Effector CD8-positive, alpha-beta T cell (primary cell): ENCODE data around the gene ARHGAP12.
"Not testable (repeated sequence)": the region's sequence is repeated elsewhere in the genome, so short reads cannot be mapped to it uniquely, and the experiment has no call there.

Experiments
- DNase-seq: peaks from one replicate; lab custom pipeline; 2025; lab: John Stamatoyannopoulos, UW

ARHGAP12 gene

DNA sequence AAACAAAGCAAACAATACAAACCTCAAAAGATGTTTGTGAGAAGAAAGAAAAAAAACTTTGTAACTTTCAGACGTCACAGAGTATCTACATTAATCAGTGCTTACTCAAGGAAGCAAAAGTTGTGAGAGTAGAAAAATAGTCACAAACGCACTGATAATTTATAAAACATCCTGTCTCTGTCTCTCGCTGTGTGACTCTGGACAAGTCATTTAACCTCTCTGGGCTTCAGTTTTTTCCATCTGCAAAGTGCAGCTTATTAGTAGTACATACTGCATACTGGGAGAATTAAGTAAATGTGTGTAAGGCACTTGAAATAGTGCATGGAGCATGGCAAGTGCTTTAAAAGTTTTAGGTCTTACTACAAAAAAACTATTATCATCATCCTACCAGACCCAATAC is 3.8 kb downstream of the ARHGAP12 start:
- no peak for DNase-seq

DNA sequence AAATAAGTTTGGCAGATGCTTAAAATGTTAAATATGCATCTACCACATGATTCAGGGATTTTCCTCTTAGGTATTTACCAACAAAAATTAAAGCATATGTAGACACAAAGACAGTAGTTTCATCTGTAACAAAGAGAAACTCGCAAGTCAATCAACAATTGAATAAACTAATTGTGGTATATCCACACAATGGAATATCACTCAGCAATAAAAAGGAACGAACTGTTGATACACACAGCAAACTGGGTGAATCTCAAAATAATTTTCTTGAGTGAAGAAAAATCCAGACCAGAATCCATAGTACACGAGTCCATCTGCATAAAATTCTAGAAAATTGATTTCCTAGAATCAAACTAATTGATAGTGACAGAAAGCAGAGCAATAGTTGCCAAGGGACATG is 5.2 kb downstream of the ARHGAP12 start:
- no peak for DNase-seq

DNA sequence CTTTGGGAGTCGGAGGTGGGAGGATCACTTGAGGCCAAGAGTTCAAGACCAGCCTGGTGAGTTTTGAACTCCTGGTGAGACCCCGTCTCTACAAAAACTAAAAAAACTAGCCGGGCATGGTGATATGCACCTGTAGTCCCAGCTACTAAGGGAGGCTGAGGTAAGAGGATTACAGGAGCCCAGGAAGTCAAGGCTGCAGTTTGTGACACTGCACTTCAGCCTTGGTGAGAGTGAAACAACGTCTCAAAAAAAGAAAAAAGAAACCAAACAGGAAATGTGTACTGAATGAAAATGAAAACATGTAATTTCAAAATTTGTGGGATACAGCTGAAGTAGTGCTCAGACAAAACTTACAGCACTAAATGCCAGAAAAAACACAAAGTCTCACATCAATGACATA is 7.6 kb downstream of the ARHGAP12 start:
- DNase-seq, result no peak

GRCh38 chr10:31920538-31920937 is 8.1 kb downstream of the ARHGAP12 start:
- DNase-seq, result no peak

- DNase-seq, result no peak
Measured at GRCh38 chr10:31918671-31919409, 9.8 kb downstream of the ARHGAP12 start.

DNA sequence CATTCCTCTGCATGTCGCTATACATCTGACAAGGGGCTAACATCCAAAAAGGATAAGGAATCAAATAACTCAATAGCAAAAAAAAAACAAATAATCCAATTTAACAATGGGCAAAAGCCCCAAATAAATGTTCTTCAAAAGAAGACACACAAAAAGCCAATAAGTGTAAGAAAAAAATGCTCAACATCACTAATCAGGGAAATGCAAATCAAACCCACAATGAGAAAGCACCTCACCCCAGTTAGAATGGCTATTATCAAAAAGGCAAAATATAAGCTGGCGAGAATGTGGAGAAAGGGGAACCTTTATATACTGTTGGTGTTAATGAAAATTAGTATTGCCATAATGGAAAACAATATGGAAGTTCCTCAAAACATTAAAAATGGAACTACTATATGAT is 14.3 kb downstream of the ARHGAP12 start:
- DNase-seq, result no peak

DNA sequence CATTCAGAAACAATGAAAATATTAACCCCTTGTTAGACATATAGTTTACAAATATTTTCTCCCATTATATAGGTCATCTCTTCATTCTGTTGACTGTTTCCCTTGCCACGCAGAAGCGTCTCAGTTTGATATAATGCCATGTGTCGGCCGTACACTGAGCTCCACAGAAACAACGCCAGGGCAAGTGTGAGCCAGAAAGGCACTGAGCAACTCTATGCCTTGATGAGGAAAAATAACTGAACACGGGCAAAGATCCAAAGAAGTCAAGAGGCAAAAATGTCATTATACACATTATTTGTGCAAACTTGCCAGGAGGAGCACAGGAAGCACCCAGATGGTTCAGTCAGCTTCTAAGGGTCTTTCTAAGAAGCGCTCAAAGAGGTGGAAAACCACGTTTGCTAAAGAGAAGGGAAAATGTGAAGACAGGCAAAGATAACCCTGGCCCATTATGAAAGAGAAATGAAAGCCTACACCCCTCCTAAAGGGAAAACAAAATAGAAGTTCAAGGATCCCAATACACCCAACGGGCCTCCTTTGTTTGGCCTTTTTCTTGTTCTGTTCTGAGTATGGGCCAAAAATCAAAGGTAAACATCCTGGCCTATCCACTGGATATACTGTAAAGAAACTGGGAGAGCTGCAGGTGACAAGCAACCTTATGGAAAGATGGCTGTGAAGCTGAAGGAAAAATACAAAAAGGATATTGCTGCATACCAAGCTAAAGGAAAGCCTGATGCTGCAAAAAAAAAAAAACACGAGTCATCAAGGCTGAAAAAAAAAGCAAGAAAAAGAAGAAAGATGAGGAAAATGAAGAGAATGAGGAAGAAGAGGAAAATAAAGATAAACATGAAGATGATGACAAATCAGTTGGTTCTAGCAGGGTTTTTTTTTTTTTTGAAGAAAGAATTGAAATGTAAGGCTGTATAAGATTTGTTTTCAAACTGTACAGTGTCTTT is 15.5 kb downstream of the ARHGAP12 start:
- no peak for DNase-seq

- no peak for DNase-seq
Measured at GRCh38 chr10:31912289-31912688, 16.3 kb downstream of the ARHGAP12 start.

GRCh38 chr10:31910016-31910415 is 18.6 kb downstream of the ARHGAP12 start:
- DNase-seq, result no peak

DNA sequence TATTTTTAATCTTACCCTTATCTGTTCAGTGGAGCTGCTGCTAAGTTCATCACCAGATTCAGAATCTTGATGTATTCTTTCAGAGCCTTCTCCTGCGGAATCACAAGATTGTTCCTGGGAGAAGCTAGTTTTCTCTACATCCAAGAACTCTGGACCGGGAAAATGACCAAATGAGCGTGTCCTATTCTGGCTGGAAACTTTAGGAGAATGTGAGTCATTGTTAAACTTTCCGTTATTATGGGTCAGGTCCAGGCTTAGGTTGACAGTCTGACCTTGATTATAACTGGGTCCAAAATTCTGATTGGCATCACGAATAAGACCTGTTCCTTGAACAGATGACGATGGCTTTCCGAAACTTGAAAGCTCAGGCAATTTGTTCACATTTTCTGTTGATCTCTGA is 20.5 kb downstream of the ARHGAP12 start:
- no peak for DNase-seq

GRCh38 chr10:31906039-31906438 is 22.6 kb downstream of the ARHGAP12 start:
- DNase-seq, result no peak

DNA sequence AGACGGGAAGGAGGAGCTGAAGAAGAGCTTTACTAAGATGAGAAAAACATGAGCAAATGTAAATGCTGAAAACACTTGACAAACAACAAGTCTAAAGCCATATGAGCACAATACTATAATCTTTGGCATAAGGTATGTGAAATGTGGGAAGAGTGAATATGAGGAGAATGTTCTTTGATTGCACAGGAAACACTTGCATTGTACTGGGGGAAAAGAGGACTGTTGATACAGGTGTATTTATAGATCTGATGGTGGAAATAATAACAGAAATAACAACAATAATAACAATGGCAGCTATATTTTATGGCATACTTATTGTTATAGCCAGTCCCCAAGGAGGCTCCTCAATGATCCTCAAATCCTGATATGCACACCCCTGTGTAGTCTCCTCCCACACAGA is 23.0 kb downstream of the ARHGAP12 start:
- DNase-seq, result no peak

DNA sequence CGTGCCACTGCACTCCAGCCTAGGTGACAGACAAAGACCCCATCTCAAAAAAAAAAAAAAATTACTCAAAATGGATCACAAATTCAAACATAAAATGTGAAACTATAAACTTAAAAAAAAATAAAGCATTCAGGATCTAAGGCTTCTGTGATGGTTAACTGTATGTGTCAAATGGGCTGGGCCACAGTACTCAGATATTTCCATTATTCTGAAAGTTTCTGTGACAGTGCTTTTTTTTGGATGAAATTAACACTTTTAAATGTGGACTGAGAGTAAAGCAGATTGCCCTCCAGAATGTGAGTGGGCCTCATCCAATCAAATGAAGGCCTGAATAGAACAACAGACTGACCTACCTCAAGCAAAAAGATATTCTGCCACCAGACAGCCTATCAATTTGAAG is 26.0 kb downstream of the ARHGAP12 start:
- DNase-seq, result no peak

- no peak for DNase-seq
Measured at GRCh38 chr10:31897506-31897905, 31.1 kb downstream of the ARHGAP12 start.

- DNase-seq, result no peak
Measured at GRCh38 chr10:31896968-31897384, 31.7 kb downstream of the ARHGAP12 start.

DNA sequence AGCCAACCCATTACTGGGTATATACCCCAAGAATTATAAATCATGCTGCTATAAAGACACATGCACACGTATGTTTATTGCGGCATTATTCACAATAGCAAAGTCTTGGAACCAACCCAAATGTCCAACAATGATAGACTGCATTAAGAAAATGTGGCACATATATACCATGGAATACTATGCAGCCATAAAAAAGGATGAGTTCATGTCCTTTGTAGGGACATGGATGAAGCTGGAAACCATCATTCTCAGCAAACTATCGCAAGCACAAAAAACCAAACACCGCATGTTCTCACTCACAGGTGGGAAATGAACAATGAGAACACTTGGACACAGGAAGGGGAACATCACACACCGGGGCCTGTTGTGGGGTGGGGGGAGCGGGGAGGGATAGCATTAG is 32.9 kb downstream of the ARHGAP12 start:
- DNase-seq, result not testable (repeated sequence)

GRCh38 chr10:31888442-31888841 is 40.2 kb downstream of the ARHGAP12 start:
- no peak for DNase-seq

- no peak for DNase-seq
Measured at GRCh38 chr10:31887850-31888249, 40.8 kb downstream of the ARHGAP12 start.

DNA sequence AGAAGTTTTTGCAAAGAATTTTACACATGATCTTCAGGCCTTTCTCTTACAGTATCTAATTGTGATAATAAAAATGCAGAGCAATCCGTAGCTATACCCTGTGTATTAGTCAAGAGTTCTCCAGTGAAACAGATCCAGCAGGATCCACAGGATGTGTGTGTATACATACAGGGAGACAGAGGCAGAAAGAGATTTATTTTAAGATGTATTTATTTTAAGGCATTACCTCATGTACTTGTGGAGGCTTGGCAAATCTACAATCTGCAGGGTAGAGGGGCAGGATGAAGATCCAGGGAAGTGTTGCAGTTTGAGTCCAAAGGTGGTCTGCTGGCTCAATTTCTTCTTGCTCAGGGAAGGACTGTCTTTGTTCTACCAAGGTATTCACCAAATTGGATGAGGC is 41.7 kb downstream of the ARHGAP12 start:
- DNase-seq, result no peak

DNA sequence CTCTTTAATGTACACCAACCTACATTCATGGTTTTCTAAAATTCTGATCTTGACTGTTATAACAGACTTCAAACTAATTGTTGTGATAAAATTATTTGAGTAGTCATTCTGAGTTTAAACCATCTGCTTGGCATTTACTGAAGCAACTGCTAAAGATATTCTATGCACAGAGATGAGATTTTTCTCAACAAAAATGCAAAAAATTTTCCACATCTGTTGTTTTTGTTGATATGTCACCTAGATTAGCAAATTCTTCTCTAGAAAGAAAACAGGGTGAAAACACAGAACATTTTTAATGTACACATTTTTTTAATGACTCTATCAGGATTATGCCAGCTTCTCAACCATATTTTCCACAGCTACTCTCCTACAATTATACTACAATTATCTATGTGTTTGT is 42.7 kb downstream of the ARHGAP12 start:
- no peak for DNase-seq

GRCh38 chr10:31884386-31884785 is 44.2 kb downstream of the ARHGAP12 start:
- DNase-seq, result no peak

DNA sequence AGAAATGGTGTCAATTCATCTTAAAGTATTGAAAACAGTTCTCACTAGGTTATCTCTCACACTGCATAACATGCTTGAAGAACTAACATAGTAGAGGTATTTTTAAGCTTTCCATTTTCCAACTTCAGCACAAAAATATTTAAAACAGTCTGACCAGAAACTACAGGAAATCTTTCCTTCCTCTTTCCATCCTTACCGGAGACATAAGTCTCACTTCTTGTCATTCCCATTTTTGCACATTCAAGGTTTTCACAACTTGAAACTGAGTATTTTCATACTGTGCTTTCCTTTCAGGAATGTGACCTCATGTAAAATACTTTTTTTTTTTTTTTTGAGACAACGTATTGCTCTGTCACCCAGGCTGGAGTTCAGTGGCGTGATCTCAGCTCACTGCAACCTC is 45.2 kb downstream of the ARHGAP12 start:
- DNase-seq, result no peak

- DNase-seq, result no peak
Measured at GRCh38 chr10:31878486-31878885, 50.1 kb downstream of the ARHGAP12 start.
